ENCODE results near the gene FNDC3B.

The FNDC3B gene

GRCh38 chr3:172147113-172147818, 107.9 kb downstream of the FNDC3B start:
- FAIRE-seq: peak; percentile 58
- no peak for DNase-seq (ENCODE audit: insufficient read length, low spot score)

GRCh38 chr3:172148241-172148640, 108.9 kb downstream of the FNDC3B start:
- DNase-seq (ENCODE audit: insufficient read length, low spot score) (no peak), FAIRE-seq (no peak)

GRCh38 chr3:172148702-172149565, 109.6 kb downstream of the FNDC3B start:
- FAIRE-seq: peak; percentile 64
- no peak for DNase-seq (ENCODE audit: insufficient read length, low spot score)

DNA sequence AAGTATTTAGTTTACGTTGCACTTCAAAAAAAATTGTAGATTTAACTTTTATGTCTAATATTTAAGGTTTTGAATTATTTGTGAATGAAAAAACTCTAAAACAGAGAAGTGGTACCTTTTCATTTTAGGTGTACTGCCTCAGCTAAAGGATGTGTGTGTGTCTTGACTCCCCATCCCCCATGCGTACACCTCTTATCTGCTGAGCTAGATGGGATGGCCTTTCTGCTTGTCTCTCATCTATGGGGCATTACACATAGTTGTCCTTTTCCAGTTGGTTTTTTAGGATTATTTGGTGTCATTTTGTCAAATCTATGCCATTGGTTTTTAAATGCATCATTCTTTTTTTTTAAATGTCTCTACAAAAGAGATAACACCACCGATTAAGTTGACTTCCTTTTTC, 110.9 kb downstream of the FNDC3B start:
- DNase-seq (ENCODE audit: insufficient read length, low spot score) (no peak), FAIRE-seq (no peak)

DNA sequence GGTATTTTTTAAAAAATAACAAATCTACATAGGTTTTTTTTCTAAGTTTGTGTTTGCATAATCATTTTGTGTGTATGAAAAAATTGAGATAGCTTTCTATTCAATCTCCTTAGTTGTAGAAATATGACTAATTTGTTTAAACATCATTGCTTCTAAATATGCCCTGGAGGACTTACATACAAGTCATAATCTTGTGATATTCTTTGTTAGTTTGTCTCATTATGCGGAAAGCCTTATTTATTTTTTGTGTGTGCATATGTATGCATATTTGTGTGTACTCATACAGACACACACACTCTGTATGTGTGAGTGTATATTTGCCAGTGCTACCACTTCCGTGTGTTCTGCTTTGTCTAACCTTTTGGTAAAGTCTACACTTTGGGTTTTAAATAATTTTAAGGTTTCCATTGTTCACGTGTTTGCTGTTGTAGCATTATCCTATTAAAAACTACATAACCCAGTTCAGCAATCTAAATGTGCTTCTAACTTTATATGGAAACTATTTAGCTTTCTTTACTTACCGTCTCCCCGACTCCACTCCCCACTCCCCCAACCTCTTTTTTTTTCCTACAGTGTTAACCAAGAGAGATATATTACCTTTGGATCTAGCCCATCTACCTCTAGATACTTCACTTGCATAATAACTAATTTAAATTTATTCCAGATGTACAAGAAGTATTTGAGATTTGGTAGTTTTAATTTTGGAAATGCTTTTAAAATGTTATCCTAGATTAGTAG, 111.7 kb downstream of the FNDC3B start:
- no peak for DNase-seq (ENCODE audit: insufficient read length, low spot score)
- no peak for FAIRE-seq

DNA sequence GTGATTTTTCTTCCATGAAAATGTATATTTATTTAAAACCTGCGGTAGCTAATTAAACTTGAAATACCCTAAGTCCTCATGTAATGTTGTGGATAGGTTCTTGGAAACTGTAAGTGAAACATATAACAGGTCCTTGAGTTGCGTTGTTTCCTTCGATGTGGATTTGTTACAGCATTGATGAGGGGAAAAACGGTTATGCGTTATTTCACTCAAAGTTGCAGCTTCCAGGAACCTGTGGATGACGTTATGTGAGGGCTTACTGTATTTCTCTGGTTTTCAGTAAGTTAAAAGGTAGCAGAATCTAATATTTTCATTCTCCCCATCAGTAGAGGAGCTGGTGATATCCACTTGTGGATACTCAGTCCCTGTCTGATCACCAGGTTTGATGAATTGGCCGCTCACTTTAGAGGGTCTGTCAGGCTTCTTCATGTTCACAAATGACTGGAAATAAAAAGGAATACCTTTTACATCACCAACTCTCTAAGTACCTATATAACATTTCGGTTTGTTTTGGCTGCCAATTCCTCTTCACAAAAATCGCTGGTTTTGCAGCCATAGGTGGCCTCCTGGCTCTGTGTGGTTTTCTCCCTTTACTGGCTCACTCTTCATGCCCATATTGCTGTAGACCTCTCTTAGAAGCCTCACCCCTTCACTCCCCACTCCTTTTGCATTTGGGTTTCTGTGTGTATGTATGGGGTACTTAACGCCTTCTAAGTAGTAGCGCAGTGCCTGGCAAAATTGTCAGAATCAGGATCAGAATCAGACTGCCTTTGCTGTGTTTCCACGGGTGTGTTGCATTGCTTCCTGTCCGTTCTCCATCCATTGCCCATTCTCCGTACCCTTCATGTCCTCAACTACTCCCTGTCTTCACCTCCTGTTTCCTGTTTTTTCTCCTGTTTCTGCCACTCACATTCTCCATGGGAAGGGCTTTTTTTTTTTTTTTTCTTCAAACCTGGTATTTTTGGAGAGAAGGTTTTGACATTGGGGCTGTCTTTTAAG, 112.6 kb downstream of the FNDC3B start:
- FAIRE-seq: no peak
- DNase-seq (ENCODE audit: insufficient read length, low spot score): no peak

GRCh38 chr3:172152874-172153273, 113.5 kb downstream of the FNDC3B start:
- DNase-seq (ENCODE audit: insufficient read length, low spot score) (no peak), FAIRE-seq (no peak)

DNA sequence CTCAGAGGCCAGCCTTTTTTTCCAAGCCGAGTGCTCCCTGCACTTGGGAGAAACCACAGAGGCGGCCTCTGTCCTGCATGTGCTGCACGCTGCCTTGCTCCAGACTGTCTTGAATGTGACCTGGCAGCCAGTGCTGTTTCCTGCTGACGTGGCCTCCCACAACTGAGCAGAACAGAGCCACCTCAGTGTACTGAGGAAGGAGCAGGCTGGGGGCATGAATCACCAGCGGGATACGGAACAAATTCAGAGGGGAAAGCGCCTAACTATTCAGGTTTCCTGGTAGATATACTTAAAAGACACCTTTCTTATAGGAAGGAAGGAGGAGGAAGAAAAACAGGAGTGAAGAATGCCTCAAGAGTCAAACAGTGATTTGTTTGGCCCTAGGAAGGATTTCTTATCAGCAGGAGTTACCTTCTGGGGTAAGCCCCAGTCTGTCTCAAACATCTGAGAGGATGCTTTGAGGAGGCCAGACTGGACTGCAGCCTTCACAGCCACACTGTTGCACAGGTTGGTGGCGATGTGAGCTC, 114.0 kb downstream of the FNDC3B start:
- FAIRE-seq: peak; percentile 73
- no peak for DNase-seq (ENCODE audit: insufficient read length, low spot score)

DNA sequence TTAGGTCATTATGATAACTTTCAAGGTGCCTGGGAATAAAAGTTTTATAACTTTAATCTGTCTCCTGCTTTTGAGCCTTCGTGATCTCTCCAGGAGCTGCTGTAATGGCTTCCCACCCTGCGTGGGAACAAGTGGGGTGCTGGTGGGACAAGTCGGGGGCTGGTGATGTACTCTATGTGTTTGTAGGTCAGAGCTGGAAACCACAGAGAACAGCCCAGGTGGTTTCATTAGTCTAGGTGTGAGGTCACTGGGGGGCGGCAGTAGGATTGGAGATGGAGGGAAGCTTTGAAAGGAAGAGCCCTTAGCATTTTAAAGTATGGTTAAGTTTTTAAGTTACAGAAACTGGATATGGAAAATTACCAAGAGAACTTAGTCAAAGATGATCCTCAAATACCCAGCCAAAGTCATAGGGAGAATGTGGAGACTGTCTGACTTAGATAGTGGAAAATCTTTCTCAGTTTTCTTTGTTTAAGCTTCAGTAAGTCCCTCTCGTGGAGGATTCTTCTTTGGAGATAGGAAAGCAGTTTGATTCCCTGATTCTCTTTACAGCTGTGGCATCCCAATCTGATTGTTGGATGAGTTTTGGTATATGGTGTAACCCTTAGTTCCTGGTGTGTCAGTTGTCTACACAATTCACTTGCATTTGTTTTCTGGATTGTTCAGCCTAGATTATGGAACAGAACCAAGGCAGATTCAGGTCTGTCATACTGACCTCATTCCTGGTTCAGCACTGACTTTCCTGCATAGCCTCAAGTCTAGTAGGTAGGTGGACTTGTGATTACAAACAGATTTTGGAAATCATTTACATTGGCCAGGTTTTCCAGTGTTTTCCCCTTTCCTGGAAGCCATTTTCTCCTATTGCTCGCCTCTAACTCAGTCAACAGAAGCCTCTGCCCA, 115.6 kb downstream of the FNDC3B start:
- DNase-seq (ENCODE audit: insufficient read length, low spot score): no peak
- FAIRE-seq: peak; percentile 11

- FAIRE-seq (no peak), DNase-seq (ENCODE audit: insufficient read length, low spot score) (no peak)
Observed at GRCh38 chr3:172155897-172156585, 116.7 kb downstream of the FNDC3B start.

DNA sequence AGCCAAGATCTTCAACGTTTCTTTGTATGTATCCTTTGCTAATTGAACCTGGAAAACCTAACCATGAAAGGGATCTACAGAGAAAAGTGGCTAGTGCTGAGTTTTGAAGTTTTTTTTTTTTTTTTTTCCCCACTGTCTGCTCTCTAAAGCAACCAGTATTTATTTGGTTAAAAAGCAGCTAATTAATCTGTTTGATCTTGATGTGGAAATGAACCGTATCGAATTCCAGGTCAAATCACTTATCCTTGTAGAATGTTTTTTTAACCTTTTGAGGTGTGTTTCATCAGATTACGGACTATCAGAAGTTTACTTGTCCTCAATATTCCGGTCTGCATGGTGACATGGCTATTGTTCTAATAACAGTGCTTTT, 117.2 kb downstream of the FNDC3B start:
- no peak for DNase-seq (ENCODE audit: insufficient read length, low spot score)
- no peak for FAIRE-seq

DNA sequence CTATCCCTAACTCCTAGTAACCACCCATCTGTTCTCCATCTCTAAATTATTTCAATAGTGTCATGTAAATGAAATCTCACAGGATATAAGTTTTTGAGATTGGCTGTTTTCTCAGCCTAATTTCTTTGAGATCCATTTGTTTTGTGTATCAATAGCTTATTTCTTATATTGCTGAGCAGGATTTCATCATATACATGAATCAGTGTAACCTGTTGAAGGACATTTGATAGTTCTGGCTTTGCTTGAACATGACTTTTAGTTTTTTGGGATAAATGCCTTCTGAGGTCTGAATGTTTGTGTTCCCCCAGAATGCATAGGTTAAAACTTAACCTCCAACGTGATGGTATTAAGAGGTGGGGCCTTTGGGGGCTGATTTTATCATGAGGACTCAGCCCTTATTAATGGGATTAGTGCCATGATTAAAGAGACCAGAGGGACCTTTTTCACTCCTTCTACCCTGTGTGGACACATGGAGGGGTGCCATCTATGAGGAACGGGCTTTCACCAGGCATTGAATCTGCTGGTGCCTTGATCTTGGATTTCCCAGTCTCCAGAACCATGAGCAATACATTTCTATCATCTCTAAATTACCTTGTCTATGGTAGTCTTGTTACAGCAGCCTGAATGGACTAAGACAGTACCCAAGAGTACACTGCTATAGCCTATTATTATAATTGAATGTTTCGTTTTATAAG, 118.3 kb downstream of the FNDC3B start:
- FAIRE-seq: no peak
- DNase-seq (ENCODE audit: insufficient read length, low spot score): no peak

DNA sequence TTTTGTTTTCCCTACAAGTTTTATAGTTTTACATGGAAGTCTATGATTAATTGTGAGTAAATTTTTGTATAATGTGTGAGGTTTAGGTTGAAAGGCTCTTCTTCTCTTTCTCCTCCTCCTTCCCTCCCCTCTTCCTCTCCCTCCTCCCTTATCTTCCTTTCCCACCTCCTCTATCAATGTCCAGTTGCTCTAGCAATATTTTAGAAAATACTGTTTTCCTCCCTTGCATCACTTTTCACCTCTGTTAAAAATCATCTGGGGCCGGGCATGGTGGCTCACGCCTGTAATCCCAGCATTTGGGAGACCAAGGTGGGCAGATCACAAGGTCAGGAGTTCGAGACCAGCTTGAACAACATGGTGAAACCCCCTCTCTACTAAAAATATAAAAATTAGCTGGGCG, 119.4 kb downstream of the FNDC3B start:
- no peak for FAIRE-seq
- DNase-seq (ENCODE audit: insufficient read length, low spot score): no peak

DNA sequence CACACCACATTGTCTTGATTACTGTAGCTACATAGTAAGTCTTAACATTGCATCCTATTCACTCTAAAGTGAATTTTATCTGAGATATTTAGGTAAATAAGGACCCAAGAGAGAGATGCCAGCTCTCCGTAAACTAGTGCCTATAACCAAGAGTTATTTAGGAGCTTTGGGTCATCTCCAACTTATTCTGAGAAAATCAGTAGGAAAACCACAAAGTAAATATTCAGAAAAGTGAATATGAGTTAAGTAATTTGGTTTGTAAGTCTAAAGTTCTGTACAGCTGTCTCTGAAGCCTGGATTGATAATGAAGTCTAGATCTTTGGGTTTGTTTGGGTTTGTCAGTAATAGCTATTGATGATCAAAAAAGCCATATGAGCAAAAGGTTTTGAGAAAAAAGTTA, 120.0 kb downstream of the FNDC3B start:
- DNase-seq (ENCODE audit: insufficient read length, low spot score) (no peak), FAIRE-seq (no peak)

- DNase-seq (ENCODE audit: insufficient read length, low spot score) (no peak), FAIRE-seq (no peak)
Observed at GRCh38 chr3:172159962-172160538, 120.7 kb downstream of the FNDC3B start.

- no peak for FAIRE-seq
- DNase-seq (ENCODE audit: insufficient read length, low spot score): no peak
Observed at GRCh38 chr3:172161133-172161789, 121.9 kb downstream of the FNDC3B start.

DNA sequence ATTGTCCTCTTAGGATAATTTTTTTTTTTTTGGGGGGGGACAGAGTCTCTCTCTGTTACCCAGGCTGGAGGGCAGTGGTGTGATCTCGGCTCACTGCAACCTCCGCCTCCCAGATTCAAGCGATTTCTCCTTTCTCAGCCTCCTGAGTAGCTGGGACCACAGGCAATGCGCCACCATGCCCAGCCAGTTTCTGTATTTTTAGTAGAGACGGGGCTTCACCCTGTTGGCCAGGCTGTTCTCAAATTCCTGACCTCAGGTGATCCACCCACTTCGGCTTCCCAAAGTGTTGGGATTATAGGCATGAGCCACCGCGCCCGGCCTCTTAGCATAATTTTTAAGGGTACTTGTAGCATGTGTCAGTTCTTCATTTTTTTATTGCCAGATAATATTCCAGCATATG, 122.6 kb downstream of the FNDC3B start:
- FAIRE-seq: no peak

More for the DNA sequence above, 122.6 kb downstream of the FNDC3B start:
- DNase-seq (ENCODE audit: insufficient read length, low spot score): no peak

Measured in GM19239 (cell line).